HG02571 (cell line): ENCODE measurements around the gene CCDC97.
"Not testable (repeated sequence)": the region's sequence is repeated elsewhere in the genome, so short reads cannot be mapped to it uniquely, and the experiment has no call there.

ENCODE experiments used
- ATAC-seq: cut with Tn5 transposase; IDR thresholded peaks from one replicate; pipeline ENCODE4 v1.9.1; 2021; ENCODE audit warnings: mild to moderate bottlenecking, moderate library complexity; ENCODE audit not compliant: unreplicated experiment

The CCDC97 gene

GRCh38 chr19:41330946-41331678 lies 21.1 kb downstream of the CCDC97 start:
- no peak for ATAC-seq

DNA sequence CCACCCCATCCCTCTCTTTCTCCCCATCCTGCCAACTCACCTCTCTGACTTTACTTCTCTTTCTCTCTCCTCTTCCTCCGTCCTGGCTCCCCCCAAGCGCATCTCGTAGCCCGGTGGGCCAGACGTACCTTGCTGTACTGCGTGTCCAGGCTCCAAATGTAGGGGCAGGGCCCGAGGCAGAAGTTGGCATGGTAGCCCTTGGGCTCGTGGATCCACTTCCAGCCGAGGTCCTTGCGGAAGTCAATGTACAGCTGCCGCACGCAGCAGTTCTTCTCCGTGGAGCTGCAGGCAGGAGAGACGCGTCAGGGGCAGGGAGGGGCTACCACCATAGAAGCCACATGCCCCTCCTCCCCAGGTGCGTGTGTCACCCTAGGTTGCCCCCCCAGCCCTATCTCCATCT lies 22.0 kb downstream of the CCDC97 start:
- no peak for ATAC-seq

DNA sequence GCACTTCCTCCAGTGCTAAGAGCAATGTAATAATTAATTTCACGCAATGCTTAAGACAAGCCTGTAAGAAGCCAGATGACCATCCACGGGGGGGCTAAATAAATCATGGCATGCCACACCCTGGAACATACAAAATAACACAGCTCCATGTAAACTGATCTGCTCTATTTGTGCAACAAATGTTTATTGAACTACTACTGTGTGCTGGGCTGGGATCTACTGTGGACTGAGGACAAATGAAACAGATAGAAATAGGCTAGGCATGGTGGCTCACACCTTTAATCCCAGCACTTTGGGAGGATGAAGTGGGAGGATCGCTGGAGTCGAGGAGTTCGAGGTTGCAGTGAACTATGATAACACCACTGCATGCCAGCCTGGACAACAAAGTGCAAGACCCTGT lies 22.5 kb downstream of the CCDC97 start:
- ATAC-seq: no peak

DNA sequence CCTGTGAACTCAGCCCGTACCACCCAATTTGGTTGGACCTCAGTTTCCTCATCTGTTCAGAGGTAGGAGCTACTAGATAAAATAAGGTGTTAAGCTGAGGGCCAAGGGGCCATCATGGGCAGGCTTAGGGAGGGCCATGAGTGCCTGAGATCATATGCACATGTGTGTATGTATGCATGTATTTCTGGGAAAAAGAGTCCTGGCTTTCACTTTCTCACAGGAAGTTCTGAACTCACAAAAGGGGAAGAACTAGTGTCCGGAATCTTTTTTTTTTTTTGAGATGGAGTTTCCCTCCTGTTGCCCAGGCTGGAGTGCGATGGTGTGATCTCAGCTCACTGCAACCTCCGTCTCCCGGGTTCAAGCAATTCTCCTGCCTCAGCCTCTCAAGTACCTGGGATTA lies 24.8 kb downstream of the CCDC97 start:
- ATAC-seq: no peak

DNA sequence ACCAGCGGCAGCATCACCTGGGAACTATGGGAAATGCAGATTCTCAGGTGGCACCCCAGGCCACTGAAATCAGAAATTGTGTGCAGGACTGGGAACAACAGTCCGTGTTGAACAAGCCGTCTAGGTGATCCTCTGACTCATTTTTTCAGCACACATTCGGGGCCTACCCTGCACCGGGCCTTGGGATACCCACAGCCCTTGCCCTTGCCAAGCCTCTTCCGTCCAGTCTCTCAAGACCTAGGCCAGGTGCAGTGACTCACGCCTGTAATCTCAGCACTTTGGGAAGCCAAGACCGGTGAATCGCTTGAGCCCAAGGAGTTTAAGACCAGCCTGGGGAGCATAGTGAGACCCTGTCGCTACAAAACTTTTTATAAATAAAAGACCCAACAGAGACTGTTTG lies 25.5 kb downstream of the CCDC97 start:
- ATAC-seq: no peak

GRCh38 chr19:41339936-41340335 lies 30.0 kb downstream of the CCDC97 start:
- ATAC-seq: no peak

DNA sequence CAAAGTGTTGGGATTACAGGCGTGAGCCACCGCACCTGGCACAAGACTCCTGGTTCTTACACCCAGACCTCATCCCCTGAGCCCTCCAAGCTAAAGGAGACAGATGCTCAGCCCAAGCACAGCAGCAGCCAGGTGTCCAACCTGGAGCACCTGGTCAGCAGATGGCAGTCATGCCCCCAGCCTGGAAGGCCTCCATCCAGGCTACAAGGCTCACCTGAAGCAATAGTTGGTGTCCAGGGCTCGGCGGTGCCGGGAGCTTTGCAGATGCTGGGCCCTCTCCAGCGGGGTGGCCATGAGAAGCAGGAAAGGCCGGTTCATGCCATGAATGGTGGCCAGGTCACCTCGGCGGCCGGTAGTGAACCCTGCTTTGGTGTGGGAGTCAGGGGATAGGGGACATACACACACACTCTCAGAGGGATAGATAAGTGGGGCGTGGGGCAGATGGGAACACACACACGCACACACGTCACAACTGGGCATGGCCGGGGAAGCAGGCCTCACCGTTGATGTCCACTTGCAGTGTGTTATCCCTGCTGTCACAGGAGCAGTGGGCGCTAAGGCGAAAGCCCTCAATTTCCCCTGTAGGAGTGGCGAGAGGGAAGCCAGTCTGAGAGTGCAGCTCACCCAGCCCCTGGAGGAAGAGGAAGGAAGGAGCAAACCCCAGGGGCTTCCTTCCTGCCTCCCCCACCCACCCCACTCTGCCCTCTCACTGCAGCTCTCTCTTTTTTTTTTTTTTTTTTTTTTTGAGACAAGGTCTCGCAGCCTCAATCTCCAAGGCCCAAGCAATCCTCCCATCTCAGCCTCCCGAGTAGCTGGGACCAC lies 31.9 kb downstream of the CCDC97 start:
- ATAC-seq: no peak

DNA sequence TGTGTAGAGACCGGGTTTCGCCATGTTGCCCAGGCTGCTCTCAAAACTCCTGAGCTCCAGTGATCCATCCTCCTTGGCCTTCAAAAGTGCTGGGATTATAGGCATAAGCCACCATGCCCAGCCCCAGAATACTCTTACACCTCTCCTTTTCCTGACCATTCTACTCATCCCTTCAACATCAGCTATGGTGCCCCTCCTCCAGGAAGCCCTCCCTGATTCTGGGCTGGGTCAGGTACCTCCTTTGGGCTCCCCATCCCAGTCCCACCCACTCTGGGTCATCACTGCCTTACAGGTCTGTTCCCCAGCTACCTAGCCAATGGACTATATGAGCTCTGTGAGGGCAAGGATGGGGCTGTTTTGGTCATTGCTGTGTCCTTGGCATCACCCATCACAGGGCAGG lies 34.2 kb downstream of the CCDC97 start:
- ATAC-seq: no peak

GRCh38 chr19:41346916-41347315 lies 36.9 kb downstream of the CCDC97 start:
- ATAC-seq: not testable (repeated sequence)

- no peak for ATAC-seq
Observed at GRCh38 chr19:41350735-41351338, 40.9 kb downstream of the CCDC97 start.

- peak; percentile 43 for ATAC-seq
Observed at GRCh38 chr19:41351339-41352245, 41.6 kb downstream of the CCDC97 start.

GRCh38 chr19:41352279-41352608 lies 42.3 kb downstream of the CCDC97 start:
- ATAC-seq: no peak

GRCh38 chr19:41352609-41353465 lies 42.9 kb downstream of the CCDC97 start:
- ATAC-seq: no peak

GRCh38 chr19:41353466-41354342 lies 43.7 kb downstream of the CCDC97 start, which contains the start of gene TGFB1:
TSS of gene TGFB1 (minus strand) at chr19:41353922. CDS start at chr19:41353044, 878 bp downstream.
- peak; percentile 40 for ATAC-seq

DNA sequence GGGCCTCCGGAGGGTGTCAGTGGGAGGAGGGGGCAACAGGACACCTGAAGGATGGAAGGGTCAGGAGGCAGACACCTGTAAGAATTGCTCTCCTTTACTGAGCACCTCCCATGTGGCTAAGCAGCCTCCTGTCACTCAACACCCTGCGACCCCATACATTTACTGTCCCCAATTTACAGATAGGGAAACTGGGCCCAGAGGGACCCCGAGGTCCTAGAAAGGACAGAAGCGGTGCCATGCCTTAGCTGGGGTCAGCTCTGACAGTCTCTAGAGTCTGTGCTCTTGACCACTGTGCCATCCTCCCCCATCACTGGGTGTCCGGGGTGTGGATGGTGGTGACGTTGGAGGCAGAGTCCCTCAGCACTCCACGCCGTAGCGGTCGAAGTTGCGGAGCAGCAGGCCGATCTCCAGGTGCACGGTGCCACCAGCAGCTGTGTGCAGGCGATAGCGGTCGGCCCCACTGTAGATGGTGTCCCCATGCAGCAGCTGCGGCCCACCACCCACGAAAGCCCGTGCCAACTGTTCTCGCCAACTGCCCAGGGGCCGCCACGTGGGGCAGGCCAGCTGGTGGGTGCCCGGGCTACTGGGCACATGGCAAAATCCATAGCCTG lies 44.5 kb downstream of the CCDC97 start:
- ATAC-seq: no peak

DNA sequence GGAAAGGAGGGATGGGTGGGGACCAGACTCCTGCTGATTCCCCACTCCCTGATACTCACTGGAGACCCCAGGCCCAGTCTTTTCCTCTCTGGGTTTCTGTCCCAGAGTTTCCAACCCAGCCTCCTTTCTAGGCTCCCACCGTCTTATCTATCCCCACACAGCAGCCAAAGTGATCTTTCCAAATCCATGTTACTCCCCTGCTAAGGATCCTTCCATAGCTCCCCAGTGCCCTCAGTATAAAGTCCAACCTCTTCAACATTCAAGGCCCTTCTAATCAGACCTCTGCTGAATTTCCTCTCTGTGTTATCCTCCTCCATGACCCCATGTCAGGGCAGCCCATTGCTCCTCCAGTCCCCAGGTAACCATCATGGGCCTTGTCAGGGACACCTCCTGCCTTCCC lies 45.1 kb downstream of the CCDC97 start:
- no peak for ATAC-seq

GRCh38 chr19:41355802-41356201 lies 45.8 kb downstream of the CCDC97 start:
- ATAC-seq: no peak

DNA sequence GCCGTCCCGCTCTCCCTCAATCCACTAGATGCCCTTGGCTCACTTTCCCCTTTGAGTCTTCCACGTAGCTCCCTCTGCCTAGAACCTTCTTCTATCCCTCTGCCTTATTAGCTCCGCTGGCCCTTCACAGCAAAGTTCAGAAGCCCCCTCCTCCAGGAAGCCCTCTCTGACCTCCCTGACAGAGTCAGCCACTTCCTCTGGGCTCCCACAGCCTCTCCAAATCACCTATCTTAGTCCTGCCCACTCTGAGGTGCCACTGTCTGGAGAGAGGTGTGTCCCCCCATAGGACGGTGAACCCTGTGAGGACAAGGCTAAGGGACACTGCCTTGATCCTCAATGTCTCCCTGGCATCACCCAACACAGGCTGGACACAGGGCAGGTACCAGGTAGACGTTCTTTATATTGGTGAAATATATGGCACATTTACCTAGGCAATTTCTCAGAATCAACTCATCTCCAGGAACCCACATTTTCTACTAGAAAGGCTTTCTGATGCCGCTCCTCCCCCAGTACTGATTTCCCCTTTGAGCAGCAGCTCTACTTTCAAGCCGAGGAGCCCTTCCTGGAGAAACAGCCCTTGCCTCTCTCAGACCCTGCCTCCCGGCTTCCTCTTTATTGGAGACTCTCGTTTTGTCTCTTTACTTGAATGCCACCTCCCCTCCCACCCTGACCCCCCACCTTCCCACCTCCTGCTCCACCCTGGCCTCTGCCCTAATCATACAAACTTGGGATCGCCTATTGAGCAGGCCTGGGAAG lies 47.2 kb downstream of the CCDC97 start:
- ATAC-seq: no peak
